ENCODE measurements around the gene VIPR1.

VIPR1 gene

DNA sequence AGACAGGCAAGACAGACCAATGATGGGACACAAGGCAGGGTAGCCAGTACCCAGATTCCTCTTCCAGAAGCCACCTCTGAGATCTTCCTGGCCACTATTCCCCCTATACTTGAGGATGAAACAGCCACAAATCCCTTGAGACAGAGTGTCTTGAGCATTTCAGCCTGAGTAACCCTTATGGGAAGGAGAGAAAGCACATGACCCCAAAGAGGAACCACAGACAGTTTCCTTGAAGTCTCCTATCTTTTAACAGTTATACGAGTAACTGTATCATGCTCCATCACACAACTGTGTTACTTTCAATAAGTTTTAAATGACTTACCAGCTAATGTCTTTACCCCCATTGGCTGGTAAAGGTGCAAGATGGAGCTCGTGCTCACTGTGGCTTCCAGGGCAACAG is 9.3 kb downstream of the VIPR1 start:
- Histone ChIP-seq H3K36me3 (ENCODE audit: control insufficient read depth, low read length) (no peaks in the 10 kb centered on the region), H3K27me3 (ENCODE audit: control insufficient read depth, low read length) (peaks cover 11% of the 10 kb centered on the region; the same call in 1 of the 2 replicates), H3K79me2 (ENCODE audit: control insufficient read depth, low read length) (no peaks in the 10 kb centered on the region), H4K20me1 (ENCODE audit: control insufficient read depth, insufficient read depth, low read depth, low read length) (no peaks in the 10 kb centered on the region), H3K9me3 (ENCODE audit: control insufficient read depth, insufficient read depth, low read length) (no peaks in the 10 kb centered on the region), H3K4me1 (ENCODE audit: control insufficient read depth, low read length) (no peaks in the 10 kb centered on the region), H3K27ac (ENCODE audit: low read depth, low read length) (no peak overlapping the region), H3K4me2 (ENCODE audit: low read length) (no peak overlapping the region), H3K9me2 (replicated peaks; ENCODE audit: control insufficient read depth, low read length) (no peaks in the 10 kb centered on the region), H3F3A (ENCODE audit: control insufficient read depth, insufficient read depth) (no peaks in the 10 kb centered on the region), H3K4me3 (ENCODE audit: low read length) (no peak overlapping the region)
- no peak for TF ChIP-seq EZH2phosphoT487 (IDR thresholded peaks at IDR 0.05; ENCODE audit: borderline replicate concordance, low read length)
- TF ChIP-seq, protein P1, sequence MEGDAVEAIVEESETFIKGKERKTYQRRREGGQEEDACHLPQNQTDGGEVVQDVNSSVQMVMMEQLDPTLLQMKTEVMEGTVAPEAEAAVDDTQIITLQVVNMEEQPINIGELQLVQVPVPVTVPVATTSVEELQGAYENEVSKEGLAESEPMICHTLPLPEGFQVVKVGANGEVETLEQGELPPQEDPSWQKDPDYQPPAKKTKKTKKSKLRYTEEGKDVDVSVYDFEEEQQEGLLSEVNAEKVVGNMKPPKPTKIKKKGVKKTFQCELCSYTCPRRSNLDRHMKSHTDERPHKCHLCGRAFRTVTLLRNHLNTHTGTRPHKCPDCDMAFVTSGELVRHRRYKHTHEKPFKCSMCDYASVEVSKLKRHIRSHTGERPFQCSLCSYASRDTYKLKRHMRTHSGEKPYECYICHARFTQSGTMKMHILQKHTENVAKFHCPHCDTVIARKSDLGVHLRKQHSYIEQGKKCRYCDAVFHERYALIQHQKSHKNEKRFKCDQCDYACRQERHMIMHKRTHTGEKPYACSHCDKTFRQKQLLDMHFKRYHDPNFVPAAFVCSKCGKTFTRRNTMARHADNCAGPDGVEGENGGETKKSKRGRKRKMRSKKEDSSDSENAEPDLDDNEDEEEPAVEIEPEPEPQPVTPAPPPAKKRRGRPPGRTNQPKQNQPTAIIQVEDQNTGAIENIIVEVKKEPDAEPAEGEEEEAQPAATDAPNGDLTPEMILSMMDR (IDR thresholded peaks at IDR 0.05; ENCODE audit: low read depth, low read length, poor library complexity, severe bottlenecking), result no peak

GRCh38 chr3:42513121-42513520 is 10.7 kb downstream of the VIPR1 start:
- Histone ChIP-seq H3F3A (ENCODE audit: control insufficient read depth, insufficient read depth) (no peaks in the 10 kb centered on the region), H3K27me3 (ENCODE audit: control insufficient read depth, low read length) (peaks cover 11% of the 10 kb centered on the region; the same call in 1 of the 2 replicates), H3K9me2 (replicated peaks; ENCODE audit: control insufficient read depth, low read length) (no peaks in the 10 kb centered on the region), H3K36me3 (ENCODE audit: control insufficient read depth, low read length) (no peaks in the 10 kb centered on the region), H3K79me2 (ENCODE audit: control insufficient read depth, low read length) (no peaks in the 10 kb centered on the region), H3K4me1 (ENCODE audit: control insufficient read depth, low read length) (no peaks in the 10 kb centered on the region), H3K27ac (ENCODE audit: low read depth, low read length) (no peak overlapping the region), H4K20me1 (ENCODE audit: control insufficient read depth, insufficient read depth, low read depth, low read length) (no peaks in the 10 kb centered on the region), H3K4me3 (ENCODE audit: low read length) (no peak overlapping the region), H3K9me3 (ENCODE audit: control insufficient read depth, insufficient read depth, low read length) (no peaks in the 10 kb centered on the region), H3K4me2 (ENCODE audit: low read length) (no peak overlapping the region)
- TF ChIP-seq, protein P1 (IDR thresholded peaks at IDR 0.05; ENCODE audit: low read depth, low read length, poor library complexity, severe bottlenecking), result no peak
- no peak for TF ChIP-seq EZH2phosphoT487 (IDR thresholded peaks at IDR 0.05; ENCODE audit: borderline replicate concordance, low read length)

DNA sequence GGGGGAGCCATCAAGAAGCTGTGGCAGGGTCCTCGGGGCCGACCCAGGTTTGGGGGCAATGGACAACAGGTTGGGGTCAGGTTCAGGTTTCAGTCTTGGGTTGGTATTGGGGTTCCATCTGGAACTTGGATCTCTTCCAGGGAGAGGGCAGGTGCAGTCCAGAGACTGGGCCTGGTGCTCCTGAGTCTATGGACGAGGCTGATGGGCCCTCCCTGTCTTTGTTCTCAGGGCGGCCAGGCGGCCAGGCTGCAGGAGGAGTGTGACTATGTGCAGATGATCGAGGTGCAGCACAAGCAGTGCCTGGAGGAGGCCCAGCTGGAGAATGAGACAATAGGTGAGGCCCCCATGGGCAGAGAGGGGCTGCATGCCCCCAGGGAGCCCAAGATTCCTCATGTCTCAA is 11.1 kb downstream of the VIPR1 start:
- H3K9me3 ChIP-seq (ENCODE audit: control insufficient read depth, insufficient read depth, low read length), result no peaks in the 10 kb centered on the region
- H3F3A ChIP-seq (ENCODE audit: control insufficient read depth, insufficient read depth), result no peaks in the 10 kb centered on the region
- H3K4me3 ChIP-seq (ENCODE audit: low read length), result no peak overlapping the region
- H4K20me1 ChIP-seq (ENCODE audit: control insufficient read depth, insufficient read depth, low read depth, low read length), result no peaks in the 10 kb centered on the region
- no peak overlapping the region for H3K27ac ChIP-seq (ENCODE audit: low read depth, low read length)
- H3K4me2 ChIP-seq (ENCODE audit: low read length), result no peak overlapping the region
- H3K4me1 ChIP-seq (ENCODE audit: control insufficient read depth, low read length), result no peaks in the 10 kb centered on the region
- H3K36me3 ChIP-seq (ENCODE audit: control insufficient read depth, low read length), result no peaks in the 10 kb centered on the region
- no peak for TF ChIP-seq EZH2phosphoT487 (IDR thresholded peaks at IDR 0.05; ENCODE audit: borderline replicate concordance, low read length)
- TF ChIP-seq, protein P1 (IDR thresholded peaks at IDR 0.05; ENCODE audit: low read depth, low read length, poor library complexity, severe bottlenecking), result no peak
- peaks cover 10% of the 10 kb centered on the region; the same call in 1 of the 2 replicates for H3K27me3 ChIP-seq (ENCODE audit: control insufficient read depth, low read length)
- no peaks in the 10 kb centered on the region for H3K9me2 ChIP-seq (replicated peaks; ENCODE audit: control insufficient read depth, low read length)
- no peaks in the 10 kb centered on the region for H3K79me2 ChIP-seq (ENCODE audit: control insufficient read depth, low read length)

Measured in DOHH2 (cell line).